Measurements from ENCODE around the gene KCNIP3.

GRCh38 chr2:95281786-95282185, 15.4 kb upstream of the KCNIP3 start:
- TF ChIP-seq CTCF (IDR thresholded peaks at IDR 0.05) (no peak), EZH2 (IDR thresholded peaks at IDR 0.05) (no peak)

All from neural progenitor cell (in vitro differentiated cells).